Naive thymus-derived CD4-positive, alpha-beta T cell (primary cell): ENCODE results near the gene PPP4R2. TPM values are rescaled to one million over a fixed set of nuclear protein-coding genes. Genes with fewer than 3 reads are reported as not detected.

Experiments
- ATAC-seq: fragments of 150-1000 bp; cut with Tn5 transposase; 2 replicates; pipeline ENCODE4 v1.10.0; 2021; ENCODE audit warnings: mild to moderate bottlenecking, moderate library complexity
- CTCF ChIA-PET: fragments of 350-600 bp; sonication (Branson Sonifier 250); formaldehyde crosslinking; loops from one replicate; lab custom pipeline; 2021; ENCODE audit warnings: antibody characterized with exemption; lab: Charles Lee
- POLR2A ChIA-PET: fragments of 350-600 bp; sonication (Branson Sonifier 250); formaldehyde crosslinking; loops from one replicate; lab custom pipeline; 2021; ENCODE audit warnings: antibody characterized with exemption, inconsistent platforms; lab: Charles Lee
- DNase-seq, 9 donors: peaks; one replicate each; pipeline versions ENCODE4 v3.0.0 to v3.0.0-alpha.2; 2020 to 2022; ENCODE audit warnings: mixed read lengths in 1 of 9
- H3K27ac ChIP-seq: one replicate; pipeline ENCODE4 v1.7.0; 2013; ENCODE audit warnings: mild to moderate bottlenecking, low read depth, low read length, moderate library complexity
- H3K27me3 ChIP-seq, 2 donors: one replicate each; pipeline ENCODE4 v1.7.0; 2013; ENCODE audit warnings: low read length in 2 of 2, mild to moderate bottlenecking in 2 of 2, moderate library complexity in 2 of 2; ENCODE audit not compliant: control insufficient read depth in 2 of 2, insufficient read depth in 2 of 2
- H3K36me3 ChIP-seq, 3 experiments: 1 replicate in 2 of 3; 2 replicates in 1 of 3; pipeline ENCODE4 v1.7.0; 2013; ENCODE audit warnings: low read length in 3 of 3, mild to moderate bottlenecking in 3 of 3, moderate library complexity in 1 of 3; ENCODE audit not compliant: insufficient read depth in 3 of 3, control insufficient read depth in 2 of 3
- H3K4me1 ChIP-seq, 2 donors: one replicate each; pipeline ENCODE4 v1.7.0; 2013; ENCODE audit warnings: low read length in 2 of 2, mild to moderate bottlenecking in 2 of 2, moderate library complexity in 1 of 2; ENCODE audit not compliant: control insufficient read depth in 2 of 2, insufficient read depth in 2 of 2
- H3K4me3 ChIP-seq: 2 replicates; pipeline ENCODE4 v1.7.0; 2013; ENCODE audit warnings: mild to moderate bottlenecking, low read length
- H3K9me3 ChIP-seq, 3 experiments: 1 replicate in 2 of 3; 2 replicates in 1 of 3; pipeline ENCODE4 v1.7.0; 2013; ENCODE audit warnings: low read length in 3 of 3; ENCODE audit not compliant: control insufficient read depth in 2 of 3
- H3K27ac Mint-ChIP-seq, 9 donors: one replicate each; pipeline ENCODE4 v1.8.0; 2020 to 2022; ENCODE audit warnings: mixed read lengths in 9 of 9, mild to moderate bottlenecking in 8 of 9, moderate library complexity in 5 of 9, inconsistent platforms in 2 of 9
- H3K27me3 Mint-ChIP-seq, 5 donors: one replicate each; pipeline ENCODE4 v1.8.0; 2021 to 2022; ENCODE audit warnings: mixed read lengths in 5 of 5, mild to moderate bottlenecking in 1 of 5
- H3K36me3 Mint-ChIP-seq, 5 donors: one replicate each; pipeline ENCODE4 v1.8.0; 2020 to 2022; ENCODE audit warnings: mixed read lengths in 5 of 5, mild to moderate bottlenecking in 3 of 5, inconsistent platforms in 1 of 5
- H3K4me1 Mint-ChIP-seq, 7 donors: one replicate each; pipeline ENCODE4 v1.8.0; 2020 to 2022; ENCODE audit warnings: mixed read lengths in 7 of 7, mild to moderate bottlenecking in 3 of 7, inconsistent platforms in 1 of 7
- H3K4me3 Mint-ChIP-seq, 10 donors: one replicate each; pipeline ENCODE4 v1.8.0; 2020 to 2022; ENCODE audit warnings: mild to moderate bottlenecking in 10 of 10, mixed read lengths in 10 of 10, moderate library complexity in 6 of 10, inconsistent platforms in 2 of 10
- H3K9me3 Mint-ChIP-seq, 11 donors: one replicate each; pipeline ENCODE4 v1.8.0; 2020 to 2022; ENCODE audit warnings: mixed read lengths in 11 of 11, mild to moderate bottlenecking in 4 of 11, inconsistent platforms in 1 of 11, moderate library complexity in 1 of 11
- intact Hi-C, 2 donors: fragments of 100-400 bp; cut with micrococcal nuclease; formaldehyde crosslinking; loops; one replicate each; pipeline ENCODE4 v1.15.1; 2023
- polyA plus RNA-seq, 2 donors: library from polyadenylated mRNA; unstranded; fragments of 300-500 nt; fragmentation: Illumina TruSeq; gene quantifications; one replicate each; pipeline ENCODE4 v1.2.3, GENCODE V29; 2021
- total RNA-seq, 6 experiments: library from RNA in 5 of 6; stranded (reverse) in 5 of 6; gene quantifications; 1 replicate in 5 of 6; 2 replicates in 1 of 6; pipeline ENCODE4 v1.2.3 and lab custom pipeline; 2021 to 2026

Gene PPP4R2
- total and polyA plus RNA-seq, 7 experiments from 2014 or later, result 35.0 to 87.0 (median 61.0) TPM

DNA sequence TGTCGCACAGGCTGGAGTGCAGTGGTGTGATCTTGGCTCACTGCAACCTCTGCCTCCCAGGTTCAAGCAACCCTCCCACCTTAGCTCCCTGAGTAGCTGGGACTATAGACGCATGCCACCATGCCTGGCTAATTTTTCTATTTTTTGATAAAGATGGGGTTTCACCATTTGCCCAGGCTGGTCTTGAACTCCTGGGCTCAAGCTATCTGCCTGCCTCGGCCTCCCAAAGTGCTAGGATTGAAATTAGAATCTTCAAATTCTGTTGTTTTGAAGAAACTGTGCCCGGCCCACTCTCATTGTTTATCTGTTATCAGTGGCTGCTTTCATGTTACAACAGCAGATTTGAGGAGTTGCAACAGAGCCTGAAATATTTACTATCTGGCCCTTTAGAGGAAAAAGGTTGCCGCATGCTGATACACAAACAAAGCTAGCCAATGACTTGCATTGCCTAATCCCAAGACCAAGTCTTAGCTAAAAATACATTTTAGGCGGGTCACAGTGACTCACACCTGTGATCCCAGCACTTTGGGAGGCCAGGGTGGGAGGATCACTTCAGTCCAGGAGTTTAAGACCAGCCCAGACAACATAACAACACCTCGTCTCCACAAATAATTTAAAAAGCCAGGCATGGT is 43.2 kb upstream of the PPP4R2 start:
- Histone ChIP-seq H3K27me3 (no peaks in the 10 kb centered on the region), H3K27ac (no peak overlapping the region), H3K4me3 (no peak overlapping the region), H3K36me3 (no peaks in the 10 kb centered on the region), H3K4me1 (no peaks in the 10 kb centered on the region), H3K9me3 (no peaks in the 10 kb centered on the region)
- H3K4me3 Mint-ChIP-seq, result no peak overlapping the region
- ChIA-PET POLR2A (interaction anchor here (0.8 kb wide), 1 partner anchor 72 kb away, joined by 3 read pairs; no protein-coding TSS in a partner anchor), CTCF (interaction anchor here (0.5 kb wide), 1 partner anchor 103 kb away, joined by 3 read pairs; no protein-coding TSS in a partner anchor)
- peaks cover 0 to 7% (median 0%) of the 10 kb centered on the region in 5 donors for H3K27me3 Mint-ChIP-seq
- intact Hi-C loops, result no loop called here
- H3K27ac Mint-ChIP-seq, result no peak overlapping the region
- H3K36me3 Mint-ChIP-seq, result no peaks in the 10 kb centered on the region
- ATAC-seq (peak; percentile 32), DNase-seq (no peak)
- H3K4me1 Mint-ChIP-seq, result peaks cover 0 to 17% (median 10%) of the 10 kb centered on the region in 7 donors
- no peaks in the 10 kb centered on the region for H3K9me3 Mint-ChIP-seq

DNA sequence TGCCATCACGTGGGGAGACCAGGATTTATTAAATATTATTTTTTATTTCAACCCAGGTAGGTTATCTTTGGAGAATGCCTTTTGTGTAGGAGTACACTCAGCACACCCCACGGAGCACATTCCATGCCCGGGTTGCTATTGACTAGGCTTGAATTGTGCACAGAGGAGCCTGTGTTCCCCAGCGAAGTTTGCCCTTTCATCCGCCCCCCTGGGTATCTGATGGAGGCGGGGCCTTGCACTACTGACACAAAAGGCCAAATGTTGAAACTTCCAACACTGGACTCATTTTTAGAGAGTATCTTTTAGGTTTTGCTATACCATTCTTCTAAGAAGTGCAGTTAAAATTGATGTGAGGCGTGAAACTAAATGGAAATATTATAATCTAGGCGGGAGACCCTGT is 39.3 kb upstream of the PPP4R2 start:
- Histone ChIP-seq H3K9me3 (no peaks in the 10 kb centered on the region), H3K4me1 (peaks cover 0 to 4% of the 10 kb centered on the region in 2 donors), H3K36me3 (no peaks in the 10 kb centered on the region), H3K27me3 (no peaks in the 10 kb centered on the region), H3K27ac (no peak overlapping the region), H3K4me3 (no peak overlapping the region)
- Mint-ChIP-seq H3K4me1 (peaks cover 4 to 17% (median 14%) of the 10 kb centered on the region in 7 donors), H3K27me3 (peaks cover 0 to 10% (median 0%) of the 10 kb centered on the region in 5 donors), H3K9me3 (no peaks in the 10 kb centered on the region), H3K4me3 (no peak overlapping the region), H3K27ac (no peak overlapping the region), H3K36me3 (peaks cover 0 to 2% (median 0%) of the 10 kb centered on the region in 5 donors)
- ATAC-seq, result no peak
- no peak for DNase-seq
- ChIA-PET POLR2A (interaction anchor here (0.6 kb wide), 1 partner anchor 37 kb away, joined by 3 read pairs; no protein-coding TSS in a partner anchor), CTCF (interaction anchor here (0.6 to 0.7 kb wide), 2 partner anchors 17 to 24 kb away, joined by 3 read pairs; no protein-coding TSS in a partner anchor)
- intact Hi-C loops, result no loop called here

GRCh38 chr3:72959336-72959735 is 37.3 kb upstream of the PPP4R2 start:
- Histone ChIP-seq H3K27ac (no peak overlapping the region), H3K4me1 (peaks cover 0 to 4% of the 10 kb centered on the region in 2 donors), H3K4me3 (no peak overlapping the region), H3K36me3 (no peaks in the 10 kb centered on the region), H3K9me3 (no peaks in the 10 kb centered on the region), H3K27me3 (no peaks in the 10 kb centered on the region)
- intact Hi-C loops, result no loop called here
- CTCF ChIA-PET, result no interaction called here
- peaks cover 0 to 2% (median 0%) of the 10 kb centered on the region in 5 donors for H3K36me3 Mint-ChIP-seq
- no peak overlapping the region for H3K27ac Mint-ChIP-seq
- H3K4me1 Mint-ChIP-seq, result peaks cover 5 to 19% (median 14%) of the 10 kb centered on the region in 7 donors
- POLR2A ChIA-PET, result no interaction called here
- H3K27me3 Mint-ChIP-seq, result peaks cover 0 to 10% (median 0%) of the 10 kb centered on the region in 5 donors
- no peak overlapping the region for H3K4me3 Mint-ChIP-seq
- DNase-seq, result no peak
- no peaks in the 10 kb centered on the region for H3K9me3 Mint-ChIP-seq
- ATAC-seq, result no peak

DNA sequence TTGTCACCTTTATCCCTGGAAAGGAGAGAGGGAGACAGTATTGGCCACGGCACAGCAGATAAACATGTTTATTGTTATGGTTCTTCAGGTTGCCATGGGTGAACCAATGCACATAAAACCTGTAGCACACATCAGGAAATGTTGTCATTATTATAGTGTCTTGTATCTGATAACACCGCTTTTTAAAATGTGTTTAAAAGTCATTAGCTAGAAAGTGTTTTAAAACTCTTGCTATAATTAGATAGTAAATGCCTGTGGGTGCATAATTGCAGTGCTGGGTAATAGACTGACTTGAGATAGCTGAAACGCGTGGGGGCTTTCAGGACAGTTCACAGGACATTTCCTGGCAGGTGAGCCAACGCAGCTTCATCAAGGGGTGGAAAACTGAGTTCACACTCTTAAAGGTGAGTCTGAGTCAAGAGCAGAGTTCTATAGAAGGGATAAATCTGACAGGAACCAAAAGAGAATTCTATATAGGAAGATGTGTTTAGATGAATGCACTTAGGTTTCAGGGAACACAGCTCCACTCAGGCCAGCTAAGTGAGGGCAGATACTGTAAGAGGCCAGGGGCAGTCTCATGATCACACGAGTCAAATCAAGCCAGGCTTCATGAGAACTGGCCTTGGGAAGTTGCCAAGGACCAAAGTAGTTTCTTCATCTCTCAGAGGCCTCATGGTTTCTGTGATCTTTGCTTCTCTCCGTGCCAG is 35.6 kb upstream of the PPP4R2 start:
- no peak for DNase-seq
- no peaks in the 10 kb centered on the region for H3K9me3 Mint-ChIP-seq
- H3K27ac Mint-ChIP-seq, result peak overlapping the region in 1 of 9 donors; percentile 44
- peaks cover 0 to 2% (median 0%) of the 10 kb centered on the region in 5 donors for H3K36me3 Mint-ChIP-seq
- ChIA-PET CTCF (no interaction called here), POLR2A (no interaction called here)
- intact Hi-C loops, result no loop called here
- peaks cover 5 to 34% (median 30%) of the 10 kb centered on the region in 7 donors for H3K4me1 Mint-ChIP-seq
- H3K27me3 ChIP-seq, result no peaks in the 10 kb centered on the region
- no peak for ATAC-seq
- H3K36me3 ChIP-seq, result no peaks in the 10 kb centered on the region
- no peak overlapping the region for H3K27ac ChIP-seq
- H3K27me3 Mint-ChIP-seq, result peaks cover 0 to 5% (median 0%) of the 10 kb centered on the region in 5 donors
- no peak overlapping the region for H3K4me3 ChIP-seq
- no peak overlapping the region for H3K4me3 Mint-ChIP-seq
- no peaks in the 10 kb centered on the region for H3K9me3 ChIP-seq
- peaks cover 10 to 13% of the 10 kb centered on the region in 2 donors for H3K4me1 ChIP-seq

- H3K4me1 ChIP-seq, result peaks cover 10 to 18% of the 10 kb centered on the region in 2 donors
- Mint-ChIP-seq H3K9me3 (no peaks in the 10 kb centered on the region), H3K4me3 (no peak overlapping the region), H3K27me3 (peaks cover 0 to 3% (median 0%) of the 10 kb centered on the region in 5 donors), H3K4me1 (peaks cover 5 to 39% (median 33%) of the 10 kb centered on the region in 7 donors), H3K36me3 (peaks cover 0 to 2% (median 0%) of the 10 kb centered on the region in 5 donors), H3K27ac (peak overlapping the region in 5 of 9 donors; percentile 1 to 44 (median 20))
- intact Hi-C loops, result no loop called here
- H3K4me3 ChIP-seq, result no peak overlapping the region
- no peak overlapping the region for H3K27ac ChIP-seq
- H3K9me3 ChIP-seq, result no peaks in the 10 kb centered on the region
- ChIA-PET POLR2A (no interaction called here), CTCF (no interaction called here)
- no peaks in the 10 kb centered on the region for H3K36me3 ChIP-seq
- DNase-seq, result no peak
- no peaks in the 10 kb centered on the region for H3K27me3 ChIP-seq
- no peak for ATAC-seq
Measured at GRCh38 chr3:72961752-72962151, 34.9 kb upstream of the PPP4R2 start.

DNA sequence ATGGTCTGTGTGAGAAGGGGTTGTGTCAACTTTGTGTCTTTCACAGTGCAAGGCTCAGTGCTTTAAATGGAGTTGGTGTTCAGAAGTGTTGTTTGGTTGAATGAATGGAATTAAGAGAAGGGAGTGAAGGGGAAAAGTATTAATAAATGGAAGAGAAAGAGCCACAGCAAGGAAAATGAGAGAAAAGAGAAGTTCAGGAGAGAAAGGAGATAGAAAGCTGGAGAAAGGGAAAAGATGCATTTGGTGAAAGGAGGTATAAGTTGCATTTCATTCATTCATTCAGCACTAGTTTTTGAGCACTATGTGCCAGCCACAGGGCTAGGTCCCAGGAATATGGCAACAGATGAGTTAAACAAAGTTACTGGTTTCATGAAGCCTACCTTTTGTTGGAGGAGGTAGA is 34.3 kb upstream of the PPP4R2 start:
- no peaks in the 10 kb centered on the region for H3K36me3 ChIP-seq
- H3K27ac Mint-ChIP-seq, result peak overlapping the region in 4 of 9 donors; percentile 1 to 34 (median 16)
- H3K4me1 ChIP-seq, result peaks cover 10 to 18% of the 10 kb centered on the region in 2 donors
- POLR2A ChIA-PET, result no interaction called here
- no peaks in the 10 kb centered on the region for H3K9me3 ChIP-seq
- peaks cover 0 to 2% (median 0%) of the 10 kb centered on the region in 5 donors for H3K36me3 Mint-ChIP-seq
- H3K27me3 Mint-ChIP-seq, result peaks cover 0 to 3% (median 0%) of the 10 kb centered on the region in 5 donors
- no peaks in the 10 kb centered on the region for H3K27me3 ChIP-seq
- no peak for DNase-seq
- no peak overlapping the region for H3K27ac ChIP-seq
- no peak for ATAC-seq
- no peak overlapping the region for H3K4me3 ChIP-seq
- intact Hi-C loops, result no loop called here
- H3K4me1 Mint-ChIP-seq, result peaks cover 5 to 43% (median 38%) of the 10 kb centered on the region in 7 donors
- CTCF ChIA-PET, result no interaction called here
- H3K4me3 Mint-ChIP-seq, result no peak overlapping the region
- no peaks in the 10 kb centered on the region for H3K9me3 Mint-ChIP-seq
